ELR (cell line): ENCODE data around the gene RXRA.

ENCODE experiments used
- DNase-seq: peaks from one replicate; pipeline ENCODE4 v3.0.0-alpha.2; 2015; ENCODE audit warnings: low read depth

Gene RXRA

DNA sequence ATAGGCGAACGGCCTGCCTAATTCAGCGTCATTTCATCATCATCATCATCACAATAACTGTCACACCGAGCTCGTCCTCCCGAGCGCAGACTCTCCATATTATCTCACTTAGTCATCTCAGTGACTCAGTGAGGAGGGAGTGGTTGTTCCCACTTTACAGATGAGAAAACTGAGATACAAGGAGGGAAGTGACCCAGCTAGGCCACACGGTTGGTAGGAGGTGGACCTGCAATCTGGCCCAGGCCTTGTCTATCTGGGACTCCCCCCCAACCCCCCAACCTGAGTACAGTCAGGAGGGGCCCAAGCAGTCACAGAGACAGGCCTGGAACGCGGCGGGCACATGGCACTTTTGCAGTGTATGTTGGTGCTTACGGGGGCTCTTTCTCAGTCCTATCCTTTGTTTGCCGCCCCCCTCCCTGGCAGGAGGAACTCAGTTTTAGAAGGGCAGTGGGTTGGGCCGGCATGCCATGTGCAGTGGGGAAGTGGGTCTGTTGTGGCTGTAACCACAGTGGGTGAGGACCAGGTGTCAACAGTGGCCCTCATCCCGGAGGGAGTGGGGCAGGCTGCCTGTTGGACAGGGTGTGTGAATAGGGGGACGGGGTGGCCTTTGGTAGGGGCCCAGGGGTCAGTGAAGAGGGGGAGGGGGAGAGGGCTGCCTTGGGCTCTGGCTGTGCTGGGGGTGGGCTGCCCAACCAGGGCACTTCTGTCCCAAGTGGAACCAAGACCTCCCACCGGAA is 1.7 kb upstream of the RXRA start:
- DNase-seq = peak; percentile 74

GRCh38 chr9:134325096-134325812 is 1.0 kb upstream of the RXRA start:
- peak; percentile 65 for DNase-seq

DNA sequence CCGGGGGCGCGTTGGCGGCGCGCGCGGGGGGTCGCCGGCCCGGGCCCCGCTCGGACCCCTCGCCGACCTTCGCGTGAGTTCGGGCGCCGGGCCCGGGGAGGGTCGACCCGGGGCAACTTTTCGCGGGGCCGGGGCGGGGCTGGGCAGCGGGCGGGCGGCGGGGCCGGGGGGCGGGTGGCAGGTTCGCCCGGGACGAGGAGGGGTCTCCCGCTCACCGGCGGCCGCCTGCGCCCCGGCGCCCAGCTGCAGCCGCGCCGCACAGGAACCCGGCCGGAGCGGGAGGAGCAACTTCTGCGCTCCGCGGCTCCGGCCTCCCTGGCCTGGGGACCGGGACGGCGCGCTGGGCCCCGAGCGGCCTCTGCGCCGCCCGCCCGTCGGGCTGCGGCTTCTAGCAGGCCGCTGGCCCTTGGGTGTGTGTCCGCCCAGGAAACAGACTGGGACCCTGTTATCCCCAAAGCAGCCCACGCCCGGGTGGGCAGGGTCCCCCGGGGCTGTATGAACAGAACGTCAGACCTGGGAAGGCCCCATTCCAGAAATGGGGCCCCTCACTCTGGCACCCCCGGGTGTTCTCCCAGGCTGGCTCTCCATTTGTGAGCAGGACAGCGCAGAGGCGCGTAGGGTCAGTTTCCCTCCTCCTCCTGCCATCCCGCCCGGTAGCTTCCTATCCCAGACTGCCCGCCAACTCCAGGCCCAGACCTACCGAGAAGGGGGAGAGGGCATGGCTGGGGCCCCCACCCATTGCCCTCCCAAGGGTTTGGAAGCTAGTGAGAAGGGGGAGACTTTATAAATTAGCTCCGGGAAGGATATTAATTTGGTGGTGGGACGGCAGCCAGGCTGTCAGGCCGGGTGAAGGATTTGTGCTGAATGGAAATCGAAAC is 708 bp downstream of the RXRA start:
- peak; percentile 60 for DNase-seq

DNA sequence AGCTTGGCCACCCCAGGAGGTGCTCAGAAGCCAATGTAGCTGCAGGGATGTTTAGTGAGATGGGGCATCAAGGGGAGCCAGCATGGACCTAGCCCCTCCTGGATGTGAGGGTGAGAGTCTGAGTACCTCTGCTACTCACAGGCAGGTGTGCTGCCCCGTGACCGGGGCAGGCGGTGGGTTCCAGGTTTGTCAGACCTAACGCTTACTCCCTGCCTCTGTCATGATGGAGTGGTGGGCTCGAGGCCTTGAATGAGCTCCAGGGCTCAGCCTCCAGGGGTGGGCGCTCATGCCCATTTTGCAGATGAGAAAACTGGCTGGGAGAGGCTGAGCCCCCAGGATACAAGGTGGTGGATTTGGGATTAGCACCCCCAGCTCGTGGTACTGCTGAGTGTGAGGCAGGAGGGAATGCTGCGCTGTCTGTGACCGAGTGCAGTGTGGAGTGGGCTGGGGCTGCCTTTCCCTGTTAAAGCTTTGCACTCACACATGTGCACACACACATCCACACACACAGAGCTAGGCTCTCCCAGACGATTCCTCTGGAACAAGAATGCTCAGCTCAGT is 1.5 kb downstream of the RXRA start:
- no peak for DNase-seq

DNA sequence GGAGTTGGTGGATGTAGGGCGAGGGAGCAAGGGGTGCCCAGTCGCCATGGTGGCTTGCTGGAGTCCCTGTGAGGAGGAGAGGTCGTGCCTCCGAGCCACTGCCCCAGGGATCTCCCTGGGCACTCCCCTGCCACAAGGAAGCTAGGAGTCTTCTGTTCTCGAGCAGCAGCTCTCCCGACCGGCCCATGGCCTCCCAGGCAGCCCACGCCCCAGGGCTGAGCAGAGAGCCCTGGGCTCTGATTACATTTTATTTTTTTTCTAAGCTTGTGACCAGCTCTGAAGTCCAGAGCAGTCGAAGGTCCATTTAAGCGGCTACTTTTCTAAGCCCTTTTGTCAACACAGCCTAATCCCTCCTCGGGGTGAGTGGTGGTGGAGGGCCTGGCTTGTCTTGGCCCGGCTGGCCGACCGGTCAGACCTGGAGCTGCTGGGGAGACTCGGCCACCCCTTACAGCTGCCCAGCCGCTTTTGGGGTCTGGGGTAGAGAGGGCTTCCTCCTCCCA is 2.1 kb downstream of the RXRA start:
- DNase-seq = no peak

DNA sequence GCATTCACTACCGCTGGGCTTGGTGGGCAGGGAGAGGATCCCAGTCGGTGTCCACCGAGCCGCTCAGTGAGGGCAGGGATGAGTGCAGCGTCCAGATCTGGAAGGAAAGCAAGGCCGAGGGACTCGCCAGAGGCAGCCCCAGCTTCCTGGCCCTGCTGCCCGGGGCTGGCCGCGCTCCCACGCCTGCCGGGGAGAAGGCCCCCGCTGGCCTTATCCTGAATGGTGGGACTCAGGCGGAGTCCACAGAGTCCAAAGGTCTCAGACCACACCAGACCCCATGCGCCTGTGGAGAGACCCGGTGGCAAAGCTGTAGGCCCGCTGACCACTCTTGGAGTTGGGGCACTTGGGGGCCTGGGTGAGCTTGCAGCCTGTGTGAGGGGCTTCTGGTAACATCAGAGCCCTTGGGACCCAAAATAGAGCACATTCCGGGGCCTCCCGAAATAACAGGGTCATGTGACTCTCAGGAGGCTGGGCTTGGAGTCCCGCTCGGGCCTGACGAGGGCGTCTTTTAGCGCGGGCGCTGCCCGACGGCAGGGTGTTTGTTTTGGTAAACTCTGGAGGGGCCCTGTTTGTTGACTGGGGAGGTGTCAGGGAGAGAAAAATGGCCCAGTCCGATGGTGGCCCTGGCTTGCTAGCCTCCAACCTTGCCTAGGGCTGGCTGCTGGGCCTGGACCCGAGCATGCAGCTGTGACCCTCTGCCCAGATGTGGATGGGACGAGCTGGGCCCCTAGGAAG is 2.8 kb downstream of the RXRA start:
- no peak for DNase-seq

- DNase-seq = no peak
These were observed 3.3 kb downstream of the RXRA start for GRCh38 chr9:134329576-134329855.

- DNase-seq = no peak
These were observed 3.6 kb downstream of the RXRA start for GRCh38 chr9:134329886-134330285.

GRCh38 chr9:134330590-134330989 is 4.3 kb downstream of the RXRA start:
- DNase-seq = no peak

DNA sequence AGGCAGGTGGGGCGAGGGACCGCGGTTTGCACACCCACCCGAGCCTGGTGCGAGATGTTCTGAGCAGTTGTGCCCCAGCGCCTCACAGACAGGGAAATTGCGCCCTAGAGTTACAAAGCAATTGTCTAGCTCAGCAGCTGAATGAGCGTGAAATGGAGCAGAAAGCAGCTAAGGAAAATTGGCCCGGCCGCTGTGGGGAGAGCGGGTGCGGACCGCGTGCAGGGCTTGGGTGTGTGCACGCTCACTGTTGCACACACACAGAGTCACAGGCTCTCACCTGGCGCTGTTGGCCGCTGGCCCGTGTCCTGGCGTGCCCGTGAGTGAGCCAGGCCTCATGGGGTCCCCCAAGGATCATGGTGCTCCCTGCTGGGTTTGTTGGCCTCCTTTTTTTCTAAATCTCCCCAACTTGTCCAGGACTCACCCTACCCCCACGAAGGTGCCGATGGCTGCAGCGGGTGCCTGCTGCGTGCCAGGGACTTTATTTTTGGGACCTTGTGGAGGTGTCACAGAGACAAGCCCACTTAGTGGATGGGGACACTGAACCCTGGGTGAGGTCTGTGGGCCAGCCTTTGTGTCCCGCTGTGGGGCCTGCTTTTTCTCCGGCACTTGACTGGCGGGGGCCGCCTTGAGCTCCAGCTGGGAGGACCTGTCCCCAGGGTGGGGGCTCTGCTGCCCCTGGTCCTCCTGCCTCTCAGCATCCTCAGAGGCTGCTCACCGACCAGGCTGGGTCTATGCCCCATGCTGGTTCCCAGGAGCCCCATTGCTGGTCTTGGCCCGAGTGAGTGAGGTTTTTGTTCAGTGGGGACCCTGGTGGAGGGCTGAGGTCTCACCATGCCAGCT is 5.2 kb downstream of the RXRA start:
- DNase-seq = no peak

DNA sequence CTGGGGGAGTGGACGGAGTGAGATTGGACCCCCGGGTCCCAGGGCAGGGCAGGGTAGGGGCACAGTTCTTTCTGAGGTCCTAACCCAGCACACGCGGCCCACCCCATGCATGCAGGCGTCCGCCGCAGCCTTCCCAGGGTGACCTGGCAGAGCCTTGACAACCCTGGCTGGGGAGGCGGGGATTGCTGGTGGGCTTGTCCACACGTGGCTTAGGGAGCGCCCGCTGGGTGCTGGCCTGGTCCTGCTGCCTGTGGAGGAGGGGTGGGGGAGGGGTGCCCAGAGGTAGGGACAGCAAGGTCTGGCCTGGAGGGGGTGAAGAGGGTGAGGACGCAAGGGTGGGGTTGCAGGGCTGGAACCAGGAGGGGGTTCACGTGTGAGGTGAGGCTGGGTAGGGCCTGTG is 6.0 kb downstream of the RXRA start:
- no peak for DNase-seq

- no peak for DNase-seq
These were observed 6.6 kb downstream of the RXRA start for GRCh38 chr9:134332841-134333233.

- no peak for DNase-seq
These were observed 7.1 kb downstream of the RXRA start for GRCh38 chr9:134333234-134333873.

DNA sequence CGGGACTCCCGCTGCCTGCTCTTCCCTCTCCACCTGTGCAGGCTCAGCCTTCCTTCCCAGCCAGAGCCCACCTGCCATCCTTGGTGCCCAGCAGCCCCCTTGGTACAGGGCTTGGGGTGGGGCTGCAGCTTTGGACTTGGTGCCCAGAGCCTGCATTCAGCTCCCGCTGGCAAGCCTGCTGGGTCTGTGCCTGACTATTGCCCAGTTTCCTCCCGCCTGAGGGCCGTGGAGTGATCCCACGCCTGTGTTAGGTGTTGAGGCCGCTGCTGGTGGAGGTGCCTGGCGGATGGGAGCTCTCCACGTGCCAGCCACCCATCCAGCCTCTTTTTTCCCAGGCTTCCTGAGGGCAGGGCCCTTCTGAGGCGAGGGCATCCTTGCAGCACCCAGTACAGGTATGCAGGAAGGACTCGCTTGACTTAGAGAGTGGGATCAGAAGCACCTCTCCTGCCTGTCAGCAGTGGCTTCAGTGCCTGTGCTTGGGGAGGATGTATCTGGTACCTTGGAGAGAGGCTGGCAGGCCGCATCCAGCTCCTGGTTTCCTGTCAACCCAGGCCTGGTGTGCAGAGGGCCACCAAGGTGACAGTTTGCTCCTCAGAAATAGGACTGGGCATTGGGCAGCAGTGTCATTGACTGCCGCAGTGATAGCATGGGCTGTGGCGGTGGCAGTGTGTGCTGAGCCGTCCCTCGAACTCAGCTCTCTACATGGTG is 7.8 kb downstream of the RXRA start:
- no peak for DNase-seq

DNA sequence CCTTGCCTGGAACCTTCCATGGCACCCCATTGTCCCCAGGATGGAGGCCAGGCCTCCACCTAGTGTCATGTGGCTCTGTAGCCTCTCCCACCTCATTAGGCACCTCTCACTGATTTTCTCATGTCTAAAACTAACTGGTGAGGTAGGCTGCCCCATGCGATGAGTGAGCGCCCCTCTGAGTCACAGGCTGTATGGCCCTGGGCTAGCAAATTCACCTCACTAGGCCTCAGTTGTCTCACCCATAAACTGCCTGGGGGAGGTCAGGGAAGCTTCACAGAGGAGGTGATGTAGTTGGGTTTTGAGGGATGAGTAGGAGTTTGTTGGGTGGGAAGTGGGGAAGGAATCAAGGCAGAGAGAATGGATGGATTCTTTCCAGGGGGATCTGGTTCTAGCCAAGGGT is 8.8 kb downstream of the RXRA start:
- peak; percentile 90 for DNase-seq

DNA sequence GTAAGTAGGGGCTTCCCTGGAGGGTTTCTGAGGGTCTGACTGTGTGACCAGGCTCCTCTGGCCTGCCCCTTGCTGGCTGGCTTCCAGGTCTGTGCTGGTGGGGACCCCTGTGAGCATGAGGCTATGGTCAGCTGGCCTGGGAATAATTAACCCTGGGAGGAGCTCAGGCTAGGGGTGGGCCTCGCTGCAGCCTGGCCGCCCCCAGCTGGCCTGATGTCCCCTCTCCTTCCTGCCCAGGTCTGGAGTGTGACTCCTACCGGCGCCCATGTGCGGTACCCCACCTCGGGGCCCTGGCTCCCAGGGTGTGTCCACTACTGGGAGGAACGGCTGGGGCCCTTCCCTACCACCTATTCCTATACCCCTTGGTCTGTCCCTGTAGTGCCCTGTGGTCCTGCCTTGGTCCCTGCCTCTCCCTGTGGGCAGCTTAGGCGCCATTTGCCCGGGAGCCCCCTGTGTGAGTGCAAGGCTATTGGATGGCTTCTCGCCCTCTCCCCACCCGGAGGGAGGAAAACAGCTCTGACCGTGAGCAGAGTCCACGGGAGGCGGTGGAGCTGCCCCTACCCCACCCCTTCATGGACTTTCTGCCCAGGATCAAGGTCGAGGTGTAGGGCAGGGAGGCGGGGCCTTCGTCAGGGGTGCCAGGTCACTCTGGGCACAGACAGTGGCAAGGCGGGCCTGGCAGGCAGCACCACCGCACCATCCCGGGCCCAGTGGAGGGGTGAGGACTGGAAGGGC is 9.4 kb downstream of the RXRA start:
- DNase-seq = no peak

DNA sequence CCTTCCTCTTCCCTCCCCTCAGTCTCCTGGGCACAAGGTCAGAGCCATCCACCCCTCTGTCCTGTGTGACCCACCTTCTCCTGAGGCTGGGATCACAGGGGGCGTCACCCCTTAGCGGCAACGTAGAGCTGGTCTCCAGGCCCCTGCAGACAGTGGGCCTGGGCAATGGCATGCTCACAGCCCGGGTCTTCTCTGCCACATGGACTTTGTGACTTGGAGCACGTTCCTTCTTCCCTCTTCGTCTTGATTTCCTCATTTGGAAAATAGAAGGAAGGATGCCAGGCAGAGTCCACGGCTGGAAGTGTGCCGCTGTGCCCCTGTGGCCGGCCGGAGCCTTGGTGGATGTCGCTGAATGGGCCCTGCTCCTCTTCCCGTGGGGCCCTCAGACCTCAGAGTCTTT is 10.0 kb downstream of the RXRA start:
- no peak for DNase-seq

GRCh38 chr9:134336924-134337323 is 10.7 kb downstream of the RXRA start:
- no peak for DNase-seq

DNA sequence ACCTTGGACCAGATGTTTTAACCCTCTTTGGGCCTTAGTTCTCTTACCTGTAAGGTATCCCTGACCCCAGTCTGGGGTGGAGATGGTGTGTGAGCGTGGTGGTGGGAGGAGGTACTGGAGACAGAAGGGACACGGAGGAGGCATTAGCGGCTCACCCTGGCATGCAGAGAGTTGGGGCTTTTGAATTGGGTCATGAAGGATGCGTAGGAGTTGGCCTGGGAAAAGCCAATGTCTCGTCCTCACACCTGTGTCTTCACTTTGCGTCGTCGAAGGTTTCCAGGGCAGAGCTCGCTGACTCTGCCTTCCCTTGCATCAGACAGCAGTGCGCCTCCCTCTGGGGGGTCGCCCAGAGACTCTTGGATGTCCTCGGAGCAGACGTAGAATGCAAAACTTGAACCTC is 11.2 kb downstream of the RXRA start:
- no peak for DNase-seq
